GM10266 (cell line): Measurements from ENCODE around the gene NIPSNAP3A.

Experiments
- DNase-seq: peaks from one replicate; pipeline ENCODE4 v3.0.0; 2012; ENCODE audit errors: extremely low spot score
- TF ChIP-seq, protein P1 (sequence below): IDR thresholded peaks from 2 replicates; pipeline ENCODE4 v1.5.1; 2012; ENCODE audit warnings: mild to moderate bottlenecking, low read depth; ENCODE audit not compliant: control insufficient read depth, insufficient read depth; ENCODE audit errors: missing control alignments

The NIPSNAP3A gene

DNA sequence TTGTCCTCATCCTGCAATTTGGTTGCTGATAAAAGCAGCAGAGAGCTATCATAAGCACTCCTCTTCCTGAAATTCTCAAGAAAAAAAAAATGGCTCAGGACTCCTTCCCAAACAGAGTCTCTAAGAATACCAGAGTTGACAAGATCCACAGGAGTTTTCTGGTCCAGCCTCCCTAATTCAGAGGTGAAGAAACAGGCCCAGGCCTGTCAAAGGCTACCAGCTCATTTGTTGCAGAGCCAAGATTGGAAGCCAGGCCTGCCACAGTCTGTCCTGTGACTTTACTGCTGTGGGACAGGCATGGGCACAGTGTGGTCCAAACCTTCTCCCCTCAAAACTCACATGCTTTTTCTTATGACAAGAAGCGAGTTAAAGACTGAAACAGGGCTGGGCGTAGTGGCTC lies 58.0 kb downstream of the NIPSNAP3A start:
- no peak for DNase-seq
- TF ChIP-seq, protein P1, sequence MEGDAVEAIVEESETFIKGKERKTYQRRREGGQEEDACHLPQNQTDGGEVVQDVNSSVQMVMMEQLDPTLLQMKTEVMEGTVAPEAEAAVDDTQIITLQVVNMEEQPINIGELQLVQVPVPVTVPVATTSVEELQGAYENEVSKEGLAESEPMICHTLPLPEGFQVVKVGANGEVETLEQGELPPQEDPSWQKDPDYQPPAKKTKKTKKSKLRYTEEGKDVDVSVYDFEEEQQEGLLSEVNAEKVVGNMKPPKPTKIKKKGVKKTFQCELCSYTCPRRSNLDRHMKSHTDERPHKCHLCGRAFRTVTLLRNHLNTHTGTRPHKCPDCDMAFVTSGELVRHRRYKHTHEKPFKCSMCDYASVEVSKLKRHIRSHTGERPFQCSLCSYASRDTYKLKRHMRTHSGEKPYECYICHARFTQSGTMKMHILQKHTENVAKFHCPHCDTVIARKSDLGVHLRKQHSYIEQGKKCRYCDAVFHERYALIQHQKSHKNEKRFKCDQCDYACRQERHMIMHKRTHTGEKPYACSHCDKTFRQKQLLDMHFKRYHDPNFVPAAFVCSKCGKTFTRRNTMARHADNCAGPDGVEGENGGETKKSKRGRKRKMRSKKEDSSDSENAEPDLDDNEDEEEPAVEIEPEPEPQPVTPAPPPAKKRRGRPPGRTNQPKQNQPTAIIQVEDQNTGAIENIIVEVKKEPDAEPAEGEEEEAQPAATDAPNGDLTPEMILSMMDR = no peak

DNA sequence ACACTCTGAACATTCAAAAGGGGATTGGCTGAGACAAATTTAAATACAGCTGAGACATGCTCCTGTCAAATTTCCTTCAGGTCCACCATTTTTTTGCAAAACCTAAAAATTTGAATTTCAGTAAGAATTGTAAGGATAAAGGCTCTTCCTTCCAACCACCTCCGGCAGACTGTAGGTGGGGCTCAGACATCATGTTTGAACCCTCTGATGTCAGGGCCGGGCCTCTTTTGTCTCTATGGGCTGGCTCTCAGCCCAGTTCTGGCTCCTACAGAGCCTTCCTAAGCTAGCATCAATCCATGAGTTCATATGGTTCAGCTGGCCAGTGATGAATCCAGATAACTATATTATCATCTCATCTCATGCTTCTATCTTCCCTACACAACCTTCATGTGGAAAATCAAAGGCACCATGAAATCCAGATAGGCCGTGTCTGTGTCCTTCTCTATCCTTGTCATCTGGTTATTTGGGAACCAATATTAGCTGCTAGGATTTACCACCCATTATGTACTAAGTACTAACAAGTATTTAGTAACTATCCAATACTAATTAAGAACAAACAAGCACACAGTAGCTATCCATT lies 60.6 kb downstream of the NIPSNAP3A start:
- no peak for DNase-seq
- TF ChIP-seq, protein P1 = no peak
